ENCODE measurements around the gene CLCN7.

Gene CLCN7, protein sequence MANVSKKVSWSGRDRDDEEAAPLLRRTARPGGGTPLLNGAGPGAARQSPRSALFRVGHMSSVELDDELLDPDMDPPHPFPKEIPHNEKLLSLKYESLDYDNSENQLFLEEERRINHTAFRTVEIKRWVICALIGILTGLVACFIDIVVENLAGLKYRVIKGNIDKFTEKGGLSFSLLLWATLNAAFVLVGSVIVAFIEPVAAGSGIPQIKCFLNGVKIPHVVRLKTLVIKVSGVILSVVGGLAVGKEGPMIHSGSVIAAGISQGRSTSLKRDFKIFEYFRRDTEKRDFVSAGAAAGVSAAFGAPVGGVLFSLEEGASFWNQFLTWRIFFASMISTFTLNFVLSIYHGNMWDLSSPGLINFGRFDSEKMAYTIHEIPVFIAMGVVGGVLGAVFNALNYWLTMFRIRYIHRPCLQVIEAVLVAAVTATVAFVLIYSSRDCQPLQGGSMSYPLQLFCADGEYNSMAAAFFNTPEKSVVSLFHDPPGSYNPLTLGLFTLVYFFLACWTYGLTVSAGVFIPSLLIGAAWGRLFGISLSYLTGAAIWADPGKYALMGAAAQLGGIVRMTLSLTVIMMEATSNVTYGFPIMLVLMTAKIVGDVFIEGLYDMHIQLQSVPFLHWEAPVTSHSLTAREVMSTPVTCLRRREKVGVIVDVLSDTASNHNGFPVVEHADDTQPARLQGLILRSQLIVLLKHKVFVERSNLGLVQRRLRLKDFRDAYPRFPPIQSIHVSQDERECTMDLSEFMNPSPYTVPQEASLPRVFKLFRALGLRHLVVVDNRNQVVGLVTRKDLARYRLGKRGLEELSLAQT

DNA sequence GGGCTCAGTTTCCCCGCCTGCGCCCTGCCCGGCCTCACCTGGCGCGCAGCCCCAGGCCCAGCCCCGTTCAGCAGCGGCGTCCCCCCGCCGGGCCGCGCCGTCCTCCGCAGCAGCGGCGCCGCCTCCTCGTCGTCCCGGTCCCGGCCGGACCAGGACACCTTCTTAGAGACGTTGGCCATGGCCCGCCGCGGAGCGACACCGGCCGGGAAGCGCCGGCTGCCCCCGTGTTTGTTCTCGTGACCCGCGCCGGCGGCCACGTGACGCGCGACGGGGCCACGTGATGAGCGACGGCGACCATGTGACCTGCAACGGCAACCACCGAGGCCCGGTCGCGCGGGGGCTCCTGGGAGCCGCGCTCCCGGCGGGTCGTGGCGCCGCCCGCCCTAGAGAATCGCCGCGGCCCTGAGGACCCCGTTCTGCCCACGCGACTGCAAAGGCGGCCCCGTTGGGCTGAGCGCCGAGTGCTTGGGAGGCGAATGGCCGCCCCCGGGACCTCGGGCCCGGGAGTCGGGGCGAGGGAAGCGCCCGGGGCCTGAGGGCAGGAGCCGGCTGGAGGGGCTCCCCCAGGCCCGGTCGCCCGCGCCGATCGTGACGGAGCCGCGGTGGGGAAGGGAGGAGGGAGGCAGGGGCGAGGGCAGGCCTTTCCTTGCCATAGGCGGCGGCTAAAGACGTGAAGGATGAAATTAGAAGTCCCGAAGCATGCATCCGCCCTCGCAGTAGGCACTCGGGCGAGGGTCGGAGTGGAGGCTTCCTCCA, at the start of gene CLCN7:
Gene CLCN7 (minus strand): TSS at position 233 of the 756 bp plus-strand sequence. CDS start 54 bp downstream, at position 179.
- DNase-seq, result peak; percentile 92 to 93

GRCh38 chr16:1524366-1524765, 49.5 kb upstream of the CLCN7 start:
- DNase-seq, result no peak

DNA sequence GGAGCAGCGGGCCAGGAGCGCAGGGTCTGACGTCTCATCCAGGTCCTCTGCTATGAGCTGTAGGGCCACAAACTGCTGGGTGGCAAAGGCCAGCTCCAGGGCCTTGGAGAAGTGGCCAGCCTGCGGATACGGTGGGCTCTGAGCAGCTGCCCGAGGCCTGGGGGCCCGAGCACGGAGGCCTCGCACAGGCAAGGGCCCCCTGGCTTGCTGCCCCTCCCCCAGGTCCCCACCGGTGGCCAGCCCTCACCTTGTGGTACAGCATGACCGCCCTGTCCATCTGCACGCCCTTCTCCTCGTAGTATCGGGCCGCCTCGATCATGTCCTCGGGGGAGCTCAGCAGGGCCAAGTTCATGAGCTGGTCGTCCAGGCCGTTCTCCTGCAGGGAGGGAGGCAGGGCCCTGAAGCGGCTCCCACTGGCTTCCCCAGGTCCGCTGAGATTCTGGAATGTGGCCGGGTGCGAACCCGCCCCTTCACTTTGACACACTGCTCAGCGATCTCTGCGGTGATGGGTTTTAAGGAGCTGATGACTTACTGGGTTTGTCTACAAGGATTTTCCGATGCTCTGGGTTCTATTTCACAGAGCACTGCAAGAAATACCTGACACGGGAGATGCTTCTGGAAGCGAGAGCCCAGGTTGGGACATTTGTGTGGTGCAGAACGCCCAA, 48.9 kb upstream of the CLCN7 start:
- DNase-seq, result no peak

DNA sequence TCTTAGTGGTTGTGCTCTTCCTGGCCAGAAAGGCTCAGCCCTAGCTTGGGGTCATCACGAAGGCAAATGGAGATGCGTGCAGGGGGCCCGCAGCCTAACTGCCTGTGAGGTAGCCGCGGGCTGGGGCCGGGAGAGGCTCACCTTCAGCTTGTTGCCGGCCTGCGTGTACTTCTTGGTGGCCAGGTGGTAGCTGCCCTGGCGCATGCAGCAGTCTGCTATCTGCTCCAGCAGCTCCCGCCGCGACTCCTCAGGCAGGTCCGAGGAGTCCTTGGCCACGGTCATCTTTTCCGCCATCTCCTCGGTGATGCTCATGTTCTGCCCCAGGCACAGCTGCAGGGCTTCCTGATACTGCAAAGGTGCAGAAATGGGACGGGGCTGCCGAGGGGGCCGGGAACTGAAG, 45.6 kb upstream of the CLCN7 start:
- DNase-seq, result no peak

DNA sequence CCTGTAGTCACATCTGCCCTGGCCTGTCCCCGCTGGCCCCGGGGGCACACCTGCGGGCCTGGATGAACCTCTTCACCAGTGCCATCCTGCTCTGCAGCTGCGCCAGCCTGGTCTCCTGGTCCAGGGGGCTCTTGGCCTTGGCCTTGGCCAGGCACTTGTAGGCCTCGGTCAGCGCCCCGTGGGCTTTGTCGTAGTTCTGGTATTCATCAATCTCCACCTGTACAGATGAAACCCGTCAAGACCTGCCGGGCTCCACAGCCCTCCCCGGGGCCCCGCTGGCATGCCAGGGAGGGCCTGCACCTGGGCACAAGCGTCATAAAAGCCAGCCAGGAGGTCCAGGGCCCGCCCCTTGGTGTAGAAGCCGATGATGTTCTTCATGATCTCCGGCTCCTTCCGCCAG, 45.0 kb upstream of the CLCN7 start:
- DNase-seq, result no peak

DNA sequence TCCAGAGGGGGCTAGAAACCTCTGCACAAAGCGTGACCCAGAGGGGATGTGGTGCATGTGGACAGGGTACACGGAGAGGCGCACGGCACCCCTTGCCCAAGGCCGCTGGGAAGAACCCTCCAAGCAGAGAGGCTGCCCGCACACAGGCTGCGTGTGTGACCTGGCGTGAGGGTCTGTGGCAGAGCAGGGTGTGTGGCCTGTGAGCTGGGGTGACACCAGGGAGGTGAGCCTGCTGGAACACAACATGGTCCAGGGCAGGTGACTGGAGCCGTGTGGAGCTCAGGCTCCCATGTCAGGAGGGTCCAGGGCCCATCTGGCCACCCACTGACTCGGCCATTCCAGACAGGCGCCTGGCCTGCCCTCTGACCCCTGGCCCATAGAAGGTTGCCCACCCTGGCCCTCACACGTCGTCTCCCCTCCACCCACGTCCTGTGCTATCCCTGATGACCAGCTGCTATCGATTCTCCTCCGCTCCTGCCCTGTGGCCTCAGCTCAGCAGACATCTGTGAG, 43.9 kb upstream of the CLCN7 start:
- DNase-seq, result no peak

GRCh38 chr16:1514507-1514906, 39.7 kb upstream of the CLCN7 start:
- no peak for DNase-seq

GRCh38 chr16:1512774-1513173, 37.9 kb upstream of the CLCN7 start:
- no peak for DNase-seq

DNA sequence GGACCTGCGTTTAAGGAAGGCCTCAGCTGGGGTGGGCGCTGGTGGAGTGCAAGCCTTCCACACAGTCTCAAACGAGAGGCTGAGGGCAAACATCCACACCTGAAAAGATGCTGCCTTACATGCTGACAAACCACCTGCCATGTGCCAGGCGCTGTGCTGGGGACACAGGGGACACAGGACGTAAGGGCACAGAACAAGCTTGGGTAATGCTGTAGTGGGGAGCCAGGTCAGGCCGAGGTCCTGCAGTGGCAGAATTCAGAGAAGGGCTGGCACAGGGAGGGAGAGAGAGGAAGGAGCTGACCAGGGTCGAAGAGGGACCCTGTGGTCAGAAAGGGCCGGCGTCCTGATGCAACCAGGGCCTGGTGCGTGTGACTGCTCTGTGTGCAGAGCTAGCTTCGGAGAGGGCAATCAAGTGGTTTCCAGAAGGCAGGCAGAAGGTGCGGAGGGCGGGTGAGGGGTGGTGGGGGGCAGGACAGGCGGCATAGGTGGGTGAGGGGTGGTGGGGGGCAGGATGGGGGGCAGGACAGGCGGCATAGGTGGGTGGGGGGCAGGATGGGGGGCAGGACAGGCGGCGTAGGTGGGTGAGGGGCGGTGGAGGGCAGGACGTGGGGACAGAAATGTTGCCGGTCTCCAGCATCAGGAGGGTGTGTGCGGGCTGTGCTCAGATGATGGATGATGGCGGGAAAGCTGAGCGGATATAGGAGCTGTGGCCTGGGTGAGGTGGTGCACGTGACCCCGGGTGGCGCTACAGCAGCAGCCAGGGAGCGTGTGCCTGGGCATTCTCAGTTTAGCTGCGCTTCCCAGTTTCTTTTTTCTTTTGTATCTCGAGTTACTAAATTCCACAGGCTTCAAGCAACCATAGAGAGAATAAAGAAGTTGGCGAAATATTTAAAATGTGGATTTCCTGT, 37.1 kb upstream of the CLCN7 start:
- no peak for DNase-seq

DNA sequence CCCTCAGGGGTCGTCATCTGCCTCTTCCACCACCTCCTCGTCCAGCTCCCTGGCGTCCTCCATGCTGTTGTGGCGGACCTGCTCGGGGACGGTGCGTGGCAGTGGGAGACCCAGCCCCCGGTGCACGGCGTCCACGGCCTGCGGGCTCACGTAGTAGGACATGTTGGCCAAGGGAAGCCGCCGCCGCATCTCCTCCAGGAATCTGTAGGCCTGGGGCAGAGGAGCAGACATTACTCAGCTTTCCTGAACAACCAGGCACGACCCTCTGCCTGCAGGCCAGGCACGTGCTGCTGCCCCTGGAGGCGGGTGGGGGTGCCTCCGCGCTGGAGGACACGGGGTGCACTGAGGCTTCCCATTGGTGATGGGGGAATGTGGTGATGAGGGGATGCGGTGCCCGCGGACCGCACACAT, 36.1 kb upstream of the CLCN7 start:
- no peak for DNase-seq

GRCh38 chr16:1510272-1510671, 35.4 kb upstream of the CLCN7 start:
- DNase-seq, result no peak

GRCh38 chr16:1509307-1510221, 34.7 kb upstream of the CLCN7 start:
- DNase-seq, result no peak

DNA sequence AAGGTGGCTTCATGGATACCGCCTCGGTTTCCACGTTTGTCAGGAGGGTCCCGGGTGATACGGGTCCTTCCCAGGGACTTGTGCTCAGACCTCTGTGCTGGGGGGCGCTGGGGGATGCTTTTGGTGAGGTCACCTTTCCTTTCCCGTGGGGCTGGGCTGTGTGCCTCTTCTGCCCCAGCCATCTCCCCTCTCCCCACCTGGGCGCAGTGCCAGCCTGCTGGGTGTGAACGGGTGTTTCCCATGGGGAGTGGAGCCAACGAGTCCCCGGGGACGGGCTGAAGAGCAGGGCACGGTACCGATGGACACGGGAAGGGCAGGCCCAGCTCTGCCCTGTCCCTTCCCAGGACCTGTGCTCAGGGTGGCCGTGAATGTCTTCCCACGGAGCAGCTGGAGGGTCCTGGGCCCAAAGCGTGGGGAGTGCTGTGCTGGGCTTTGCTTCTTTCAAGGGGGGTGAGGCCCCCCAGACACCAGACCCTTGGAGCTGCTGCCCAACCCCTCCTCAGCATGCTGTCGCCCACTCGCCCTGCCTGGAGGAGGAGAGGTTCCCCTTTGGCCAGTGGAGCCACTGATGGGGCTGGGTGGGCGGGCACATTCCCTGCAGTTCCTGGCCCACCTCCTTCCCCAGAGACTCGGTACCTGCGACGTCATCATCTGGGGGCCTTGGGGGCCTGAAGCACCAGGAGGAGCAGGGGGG, 33.8 kb upstream of the CLCN7 start:
- no peak for DNase-seq

- DNase-seq, result no peak
Observed at GRCh38 chr16:1506494-1507213, 31.8 kb upstream of the CLCN7 start.

- DNase-seq, result no peak
Observed at GRCh38 chr16:1505912-1506311, 31.1 kb upstream of the CLCN7 start.

DNA sequence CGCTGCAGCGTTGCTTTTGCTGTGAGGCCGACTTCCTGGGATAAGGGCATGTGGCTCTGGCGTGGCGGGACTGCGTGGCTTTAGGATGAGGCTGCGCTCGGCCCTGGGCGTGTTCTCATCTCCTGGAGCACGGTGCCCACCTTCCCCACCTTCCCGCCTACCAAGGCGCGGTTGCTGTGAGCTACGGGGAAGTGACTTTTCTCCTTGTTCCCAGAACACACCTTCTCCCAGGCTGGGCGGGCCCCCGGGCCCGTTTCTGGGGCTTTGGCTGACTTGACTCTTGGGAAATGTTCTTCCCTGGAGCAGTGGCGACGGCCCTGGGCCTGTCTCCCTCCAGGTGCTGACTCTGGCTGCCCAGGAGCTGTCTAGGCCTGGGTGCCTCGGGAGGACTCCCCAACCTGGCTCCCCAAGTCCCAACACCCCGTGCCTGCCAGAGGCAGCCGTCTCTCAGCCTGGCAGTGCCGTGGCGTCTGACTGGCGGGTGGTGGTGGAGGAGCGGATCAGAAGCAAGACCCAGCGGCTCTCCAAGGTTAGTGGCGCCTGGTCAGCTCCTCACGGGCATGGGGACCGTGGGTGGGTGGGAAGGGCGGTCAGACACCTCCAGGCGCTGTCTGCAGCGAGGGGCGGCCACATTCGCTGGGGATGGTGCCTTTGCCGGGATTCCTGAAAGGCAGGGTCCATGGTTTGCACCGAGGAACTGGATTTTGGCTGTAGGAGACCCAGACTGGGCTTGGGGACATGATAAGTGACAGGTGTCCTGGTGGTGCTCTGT, 30.4 kb upstream of the CLCN7 start:
- no peak for DNase-seq

- no peak for DNase-seq
Observed at GRCh38 chr16:1503110-1503955, 28.5 kb upstream of the CLCN7 start.

All from activated T-cell treated with anti-CD3 and anti-CD28 coated beads, Interleukin-2, amount 50 U/mL, for 48 hours (primary cell).